Caco-2 (cell line): ENCODE measurements around the gene SPEG. TPM values are rescaled to one million over a fixed set of nuclear protein-coding genes. Genes with fewer than 3 reads are reported as not detected.

Experiments used
- BruUV-seq: library from RNA; stranded (reverse); fragments of 400-500 nt; replicated peaks from 2 replicates; lab custom pipeline; 2021; lab: Mats Ljungman, UMichigan
- CTCF ChIA-PET: fragments of 300-600 bp; sonication (Branson Sonifier 250); formaldehyde crosslinking; loops from one replicate; lab custom pipeline; 2022; ENCODE audit warnings: antibody characterized with exemption; lab: Charles Lee
- POLR2A ChIA-PET: fragments of 300-600 bp; sonication (Branson Sonifier 250); formaldehyde crosslinking; loops from one replicate; lab custom pipeline; 2022; ENCODE audit warnings: antibody characterized with exemption; lab: Charles Lee
- DNase-seq, 2 experiments: peaks; one replicate each; pipeline versions ENCODE4 v3.0.0 to v3.0.0-alpha.2; 2020 to 2022
- H3K27me3 ChIP-seq: replicated peaks from 2 replicates; pipeline ENCODE4 v1.6.0; 2011; ENCODE audit warnings: low read length; ENCODE audit not compliant: control insufficient read depth, insufficient read depth
- H3K36me3 ChIP-seq: 2 replicates; pipeline ENCODE4 v1.5.1; 2011; ENCODE audit warnings: low read length; ENCODE audit not compliant: control insufficient read depth, insufficient read depth
- H3K4me1 ChIP-seq: fragments of 250-450 bp; sonication (Bioruptor Pico); 2 replicates; pipeline ENCODE4 v1.5.1; 2020; ENCODE audit warnings: mild to moderate bottlenecking
- H3K4me3 ChIP-seq: 2 replicates; pipeline ENCODE4 v1.5.1; 2011; ENCODE audit warnings: low read depth, mild to moderate bottlenecking, control low read depth, low read length
- H3K9me3 ChIP-seq: fragments of 250-450 bp; sonication (Bioruptor Pico); 2 replicates; pipeline ENCODE4 v1.5.1; 2020; ENCODE audit warnings: mild to moderate bottlenecking, moderate library complexity
- H3K27ac Mint-ChIP-seq: one replicate; pipeline ENCODE4 v1.8.0; 2022; ENCODE audit warnings: mixed read lengths; ENCODE audit not compliant: unreplicated experiment
- H3K27me3 Mint-ChIP-seq: one replicate; pipeline ENCODE4 v1.8.0; 2022; ENCODE audit warnings: mixed read lengths; ENCODE audit not compliant: insufficient read depth, unreplicated experiment
- H3K36me3 Mint-ChIP-seq: one replicate; pipeline ENCODE4 v1.8.0; 2022; ENCODE audit warnings: mild to moderate bottlenecking, mixed read lengths; ENCODE audit not compliant: insufficient read depth, unreplicated experiment
- H3K4me1 Mint-ChIP-seq: one replicate; pipeline ENCODE4 v1.8.0; 2022; ENCODE audit warnings: low read depth, mixed read lengths; ENCODE audit not compliant: unreplicated experiment
- H3K4me3 Mint-ChIP-seq: one replicate; pipeline ENCODE4 v1.8.0; 2022; ENCODE audit warnings: mild to moderate bottlenecking, moderate library complexity, mixed read lengths; ENCODE audit not compliant: unreplicated experiment
- H3K9me3 Mint-ChIP-seq: one replicate; pipeline ENCODE4 v1.8.0; 2022; ENCODE audit warnings: mixed read lengths; ENCODE audit not compliant: unreplicated experiment
- intact Hi-C: fragments of 100-400 bp; cut with micrococcal nuclease; formaldehyde crosslinking; loops from one replicate; pipeline ENCODE4 v1.10.0; 2022; ENCODE audit not compliant: unreplicated experiment
- total RNA-seq: library from RNA; stranded (reverse); gene quantifications from 2 replicates; pipeline ENCODE4 v1.2.3, GENCODE V29; 2022
- TF ChIP-seq, protein P1 (sequence below), 2 experiments: fragments of 200-600 bp in 1 of 2; IDR thresholded peaks; 1 replicate in 1 of 2; 2 replicates in 1 of 2; pipeline versions ENCODE4 v1.5.1 to v1.8.0; 2011 to 2022; ENCODE audit warnings: antibody characterized with exemption in 1 of 2, control low read depth in 1 of 2, inconsistent platforms in 1 of 2, low read depth in 1 of 2, low read length in 1 of 2, mild to moderate bottlenecking in 1 of 2, moderate library complexity in 1 of 2; ENCODE audit not compliant: insufficient read depth in 1 of 2, severe bottlenecking in 1 of 2, unreplicated experiment in 1 of 2

Gene SPEG
- total RNA-seq, 1 experiment from 2014 or later: 18.6 TPM

GRCh38 chr2:219537657-219538488, 103.2 kb downstream of the SPEG start:
- Histone ChIP-seq H3K9me3 (no peaks in the 10 kb centered on the region), H3K36me3 (peaks cover 8% of the 10 kb centered on the region), H3K27me3 (no peaks in the 10 kb centered on the region), H3K4me3 (no peak overlapping the region), H3K4me1 (peaks cover 16% of the 10 kb centered on the region)
- BruUV-seq: no TSS peak
- CTCF ChIA-PET: no interaction called here
- POLR2A ChIA-PET: interaction anchor here (0.5 kb wide), 1 partner anchor 330 kb away, joined by 3 read pairs; no protein-coding TSS in a partner anchor
- Mint-ChIP-seq H3K4me3 (no peak overlapping the region), H3K4me1 (no peaks in the 10 kb centered on the region), H3K27ac (no peak overlapping the region), H3K36me3 (peaks cover 21% of the 10 kb centered on the region), H3K27me3 (no peaks in the 10 kb centered on the region), H3K9me3 (no peaks in the 10 kb centered on the region)
- intact Hi-C loops: no loop called here
- TF ChIP-seq, protein P1, sequence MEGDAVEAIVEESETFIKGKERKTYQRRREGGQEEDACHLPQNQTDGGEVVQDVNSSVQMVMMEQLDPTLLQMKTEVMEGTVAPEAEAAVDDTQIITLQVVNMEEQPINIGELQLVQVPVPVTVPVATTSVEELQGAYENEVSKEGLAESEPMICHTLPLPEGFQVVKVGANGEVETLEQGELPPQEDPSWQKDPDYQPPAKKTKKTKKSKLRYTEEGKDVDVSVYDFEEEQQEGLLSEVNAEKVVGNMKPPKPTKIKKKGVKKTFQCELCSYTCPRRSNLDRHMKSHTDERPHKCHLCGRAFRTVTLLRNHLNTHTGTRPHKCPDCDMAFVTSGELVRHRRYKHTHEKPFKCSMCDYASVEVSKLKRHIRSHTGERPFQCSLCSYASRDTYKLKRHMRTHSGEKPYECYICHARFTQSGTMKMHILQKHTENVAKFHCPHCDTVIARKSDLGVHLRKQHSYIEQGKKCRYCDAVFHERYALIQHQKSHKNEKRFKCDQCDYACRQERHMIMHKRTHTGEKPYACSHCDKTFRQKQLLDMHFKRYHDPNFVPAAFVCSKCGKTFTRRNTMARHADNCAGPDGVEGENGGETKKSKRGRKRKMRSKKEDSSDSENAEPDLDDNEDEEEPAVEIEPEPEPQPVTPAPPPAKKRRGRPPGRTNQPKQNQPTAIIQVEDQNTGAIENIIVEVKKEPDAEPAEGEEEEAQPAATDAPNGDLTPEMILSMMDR (IDR thresholded peaks at IDR 0.05; ENCODE audit: insufficient read depth in 1 of 2, low read depth in 1 of 2, low read length in 1 of 2, severe bottlenecking in 1 of 2, unreplicated experiment in 1 of 2): no peak
- DNase-seq: no peak

- H3K27ac Mint-ChIP-seq: no peak overlapping the region
- Histone ChIP-seq H3K9me3 (no peaks in the 10 kb centered on the region), H3K4me3 (no peak overlapping the region), H3K27me3 (no peaks in the 10 kb centered on the region), H3K36me3 (peaks cover 8% of the 10 kb centered on the region), H3K4me1 (peaks cover 16% of the 10 kb centered on the region)
- no peaks in the 10 kb centered on the region for H3K27me3 Mint-ChIP-seq
- ChIA-PET CTCF (no interaction called here), POLR2A (no interaction called here)
- TF ChIP-seq, protein P1 (IDR thresholded peaks at IDR 0.05; ENCODE audit: insufficient read depth in 1 of 2, low read depth in 1 of 2, low read length in 1 of 2, severe bottlenecking in 1 of 2, unreplicated experiment in 1 of 2): no peak
- BruUV-seq: no TSS peak
- H3K4me3 Mint-ChIP-seq: no peak overlapping the region
- no peaks in the 10 kb centered on the region for H3K9me3 Mint-ChIP-seq
- intact Hi-C loops: no loop called here
- no peak for DNase-seq
- no peaks in the 10 kb centered on the region for H3K4me1 Mint-ChIP-seq
- H3K36me3 Mint-ChIP-seq: peaks cover 22% of the 10 kb centered on the region
Measured at GRCh38 chr2:219538504-219538951, 103.9 kb downstream of the SPEG start.

DNA sequence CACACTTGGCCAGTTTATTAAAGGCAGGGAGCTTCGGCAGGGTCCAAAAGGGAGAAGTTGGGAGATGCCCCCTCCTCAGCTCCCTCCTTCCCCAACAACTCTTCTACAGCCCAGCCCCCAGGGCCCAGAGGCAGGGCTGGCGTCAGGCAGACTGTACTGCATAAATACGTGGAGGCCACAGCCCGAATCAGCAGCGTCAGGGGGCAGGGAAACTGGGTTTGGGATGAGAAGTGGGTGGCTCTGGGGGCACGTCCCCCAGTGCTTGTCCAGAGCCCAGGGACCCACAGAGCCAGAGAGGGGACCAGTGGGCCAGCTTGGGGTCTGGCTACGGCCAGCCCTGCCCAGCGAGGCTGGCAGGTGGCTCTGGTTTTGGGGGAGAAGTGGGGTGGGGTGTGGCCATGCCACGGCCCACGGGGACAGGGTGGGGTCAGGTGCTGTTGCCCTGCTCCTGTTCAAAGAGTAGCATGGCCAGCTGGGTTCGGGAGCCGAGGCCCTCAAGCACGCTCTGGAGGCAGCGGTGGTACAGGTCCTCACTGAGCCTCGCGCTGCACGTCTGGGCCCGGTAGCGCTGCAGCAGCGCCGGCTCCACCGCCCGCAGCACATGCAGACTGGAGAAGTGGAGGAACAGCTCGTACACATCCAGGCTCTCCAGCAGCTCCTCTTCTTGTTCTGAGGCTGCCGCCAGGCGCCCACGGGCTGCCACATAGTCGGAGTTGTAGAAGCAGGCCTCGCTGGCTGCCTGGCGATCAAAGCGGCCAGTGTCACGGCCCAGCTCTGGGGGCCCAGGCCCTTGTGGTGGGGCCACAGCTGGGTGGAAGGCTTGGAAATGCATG, 104.5 kb downstream of the SPEG start:
- TF ChIP-seq, protein P1 (IDR thresholded peaks at IDR 0.05; ENCODE audit: insufficient read depth in 1 of 2, low read depth in 1 of 2, low read length in 1 of 2, severe bottlenecking in 1 of 2, unreplicated experiment in 1 of 2): no peak
- Mint-ChIP-seq H3K9me3 (no peaks in the 10 kb centered on the region), H3K27me3 (no peaks in the 10 kb centered on the region), H3K4me3 (no peak overlapping the region), H3K27ac (no peak overlapping the region), H3K4me1 (no peaks in the 10 kb centered on the region), H3K36me3 (peaks cover 29% of the 10 kb centered on the region)
- Histone ChIP-seq H3K4me1 (peaks cover 16% of the 10 kb centered on the region), H3K27me3 (no peaks in the 10 kb centered on the region), H3K4me3 (no peak overlapping the region), H3K36me3 (peaks cover 8% of the 10 kb centered on the region), H3K9me3 (no peaks in the 10 kb centered on the region)
- BruUV-seq: no TSS peak
- DNase-seq: no peak
- CTCF ChIA-PET: interaction anchor here (0.6 kb wide), 1 partner anchor 112 kb away, joined by 9 read pairs; no protein-coding TSS in a partner anchor
- intact Hi-C loops: no loop called here
- POLR2A ChIA-PET: interaction anchor here (0.6 kb wide), 1 partner anchor 41 kb away, joined by 8 read pairs; the partner anchor contains the start of gene GMPPA
